HepG2 (cell line): Measurements from ENCODE around the gene PPP1R9B. TPM values are rescaled to one million over a fixed set of nuclear protein-coding genes. Genes with fewer than 3 reads are reported as not detected.

Source experiments
- ATAC-seq: fragments of 200-7000 bp; cut with Tn5 transposase; 3 replicates; pipeline ENCODE4 v1.9.1; 2020; ENCODE audit warnings: mild to moderate bottlenecking, moderate library complexity
- BruUV-seq: library from RNA; stranded (reverse); fragments of 400-500 nt; replicated peaks from 2 replicates; lab custom pipeline; 2021; lab: Mats Ljungman, UMichigan
- CTCF ChIA-PET: fragments of 300-600 bp; formaldehyde crosslinking; extraction: SDS; loops from one replicate; lab custom pipeline; 2021; ENCODE audit warnings: low total read pairs, inconsistent platforms, low intra/inter-chr PET ratio; lab: Yijun Ruan, JAX
- POLR2A ChIA-PET: fragments of 350-600 bp; sonication (Branson Sonifier 250); formaldehyde crosslinking; loops from one replicate; lab custom pipeline; 2020; ENCODE audit warnings: antibody characterized with exemption, inconsistent platforms; lab: Yijun Ruan, JAX
- DNase-seq: peaks from one replicate; pipeline ENCODE4 v3.0.0-alpha.2; 2015; ENCODE audit warnings: low spot score
- FAIRE-seq: peaks from 3 replicates; lab custom pipeline; 2011; peaks lifted over from hg19 to GRCh38; lab: Jason Lieb, UNC
- H2AFZ ChIP-seq: one replicate; pipeline ENCODE4 v1.6.1; 2011; ENCODE audit warnings: low read length, inconsistent platforms
- H3K27ac ChIP-seq: fragments of 300-600 bp; 3 replicates; pipeline ENCODE4 v1.8.0; 2011; ENCODE audit warnings: mixed run types, mild to moderate bottlenecking, mixed read lengths, low read length, inconsistent platforms; ENCODE audit not compliant: insufficient read depth; ENCODE audit errors: extremely low read length
- H3K27me3 ChIP-seq, 2 experiments: fragments of 200-600 bp in 1 of 2; 2 replicates in 1 of 2; 3 replicates in 1 of 2; pipeline versions ENCODE4 v1.6.0 to v1.8.0; 2011; ENCODE audit warnings: low read length in 2 of 2, mild to moderate bottlenecking in 2 of 2, moderate library complexity in 2 of 2, inconsistent platforms in 1 of 2; ENCODE audit not compliant: insufficient read depth in 2 of 2, control insufficient read depth in 1 of 2
- H3K36me3 ChIP-seq, 2 experiments: fragments of 200-600 bp in 1 of 2; replicated peaks in 1 of 2; 2 replicates in 1 of 2; 3 replicates in 1 of 2; pipeline versions ENCODE4 v1.5.1 to v1.8.0; 2011; ENCODE audit warnings: low read length in 2 of 2, inconsistent platforms in 1 of 2; ENCODE audit not compliant: insufficient read depth in 2 of 2, control insufficient read depth in 1 of 2
- H3K4me1 ChIP-seq: 2 replicates; pipeline ENCODE4 v1.5.1; 2012; ENCODE audit warnings: low read length, inconsistent platforms; ENCODE audit not compliant: insufficient read depth
- H3K4me2 ChIP-seq: 2 replicates; pipeline ENCODE4 v1.6.0; 2011; ENCODE audit warnings: low read depth, low read length, inconsistent platforms
- H3K4me3 ChIP-seq, 3 experiments: fragments of 200-600 bp in 1 of 3; sonication (generic), shearing (Covaris generic) in 1 of 3; replicated peaks in 1 of 3; 2 replicates each; pipeline ENCODE4 v1.5.1; 2011 to 2016; ENCODE audit warnings: low read length in 3 of 3, inconsistent platforms in 2 of 3, low read depth in 2 of 3, mild to moderate bottlenecking in 2 of 3, control low read depth in 1 of 3, mixed read lengths in 1 of 3; ENCODE audit not compliant: insufficient read depth in 1 of 3
- H3K79me2 ChIP-seq: one replicate; pipeline ENCODE4 v1.6.1; 2011; ENCODE audit warnings: low read length, inconsistent platforms; ENCODE audit not compliant: insufficient read depth
- H3K9ac ChIP-seq: 2 replicates; pipeline ENCODE4 v1.6.0; 2011; ENCODE audit warnings: mild to moderate bottlenecking, low read depth, low read length, inconsistent platforms; ENCODE audit not compliant: insufficient read depth
- H3K9me3 ChIP-seq: 2 replicates; pipeline ENCODE4 v1.5.1; 2012; ENCODE audit warnings: mild to moderate bottlenecking, low read length
- H4K20me1 ChIP-seq: 2 replicates; pipeline ENCODE4 v1.6.0; 2011; ENCODE audit warnings: inconsistent platforms, mild to moderate bottlenecking, low read length, moderate library complexity; ENCODE audit not compliant: insufficient read depth
- CC2D1A ChIP-seq: sonication (generic); formaldehyde crosslinking; IDR thresholded peaks from 2 replicates; pipeline ENCODE4 v1.8.1; 2023; ENCODE audit warnings: mild to moderate bottlenecking, missing genetic modification reagents
- GABPA ChIP-seq, 2 experiments: IDR thresholded peaks; 2 replicates each; pipeline ENCODE4 v1.6.1; 2011 to 2016; ENCODE audit warnings: low read depth in 2 of 2, low read length in 1 of 2, missing biosample characterization in 1 of 2, missing genetic modification characterization in 1 of 2
- IKZF1 ChIP-seq: fragments of 450-650 bp; IDR thresholded peaks from 2 replicates; pipeline ENCODE4 v1.7.1; 2016
- KAT2B ChIP-seq: fragments of 150-350 bp; IDR thresholded peaks from 2 replicates; pipeline ENCODE4 v1.6.1; 2014; ENCODE audit warnings: low read depth, low read length, borderline replicate concordance
- KLF6 ChIP-seq: IDR thresholded peaks from 2 replicates; pipeline ENCODE4 v1.8.0; 2016; ENCODE audit warnings: missing biosample characterization, missing genetic modification reagents
- RFXANK ChIP-seq: IDR thresholded peaks from 2 replicates; pipeline ENCODE4 v1.6.1; 2016
- SMAD3 ChIP-seq: sonication (generic); formaldehyde crosslinking; IDR thresholded peaks from 2 replicates; pipeline ENCODE4 v1.4.0; 2020; ENCODE audit warnings: missing genetic modification reagents
- SRSF9 ChIP-seq: fragments of 200-400 bp; formaldehyde crosslinking; IDR thresholded peaks from 2 replicates; pipeline ENCODE4 v1.6.1; 2018; ENCODE audit warnings: borderline replicate concordance, mild to moderate bottlenecking, low read depth, low read length; ENCODE audit not compliant: insufficient read depth, poor library complexity, severe bottlenecking
- SUZ12 ChIP-seq: fragments of 150-350 bp; IDR thresholded peaks from 2 replicates; pipeline ENCODE4 v1.6.1; 2014; ENCODE audit warnings: low read depth, low read length
- ZNF564 ChIP-seq: sonication (generic); formaldehyde crosslinking; IDR thresholded peaks from 2 replicates; pipeline ENCODE4 v1.8.1; 2023; ENCODE audit warnings: mild to moderate bottlenecking, missing genetic modification reagents
- ZNF737 ChIP-seq: sonication (generic); formaldehyde crosslinking; IDR thresholded peaks from 2 replicates; pipeline ENCODE4 v1.5.0; 2020; ENCODE audit warnings: missing genetic modification reagents, mild to moderate bottlenecking, borderline replicate concordance
- ZNF850 ChIP-seq: sonication (generic); formaldehyde crosslinking; conservative IDR thresholded peaks from 2 replicates; pipeline ENCODE4 v1.9.0; 2021; ENCODE audit warnings: mild to moderate bottlenecking, missing genetic modification reagents
- ZZZ3 ChIP-seq: sonication (generic); formaldehyde crosslinking; IDR thresholded peaks from 2 replicates; pipeline ENCODE4 v1.4.0; 2020; ENCODE audit warnings: missing genetic modification reagents, mild to moderate bottlenecking, borderline replicate concordance
- WGBS: methylation state at CpG from one replicate; pipeline ENCODE4 v1.1.6; 2017; ENCODE audit warnings: low lambda C conversion rate; 5-methylcytosine and 5-hydroxymethylcytosine counted together
- in situ Hi-C: cut with HindIII; loops from 2 replicates; pipeline ENCODE4 v1.10.0; 2017; ENCODE audit warnings: low pct_unique_long_range_greater_than_20kb; ENCODE audit not compliant: extremely low pct_ligation_motif_present
- intact Hi-C: fragments of 100-400 bp; cut with micrococcal nuclease; formaldehyde crosslinking; loops from one replicate; pipeline ENCODE4 v1.10.0; 2022; ENCODE audit not compliant: unreplicated experiment
- polyA plus RNA-seq, 8 experiments: library from polyadenylated mRNA; depleted of rRNA in 3 of 8; stranded (reverse) in 7 of 8; unstranded in 1 of 8; fragments of >200 nt; fragmentation: Illumina TruSeq in 4 of 8; extraction: Trizol in 4 of 8; gene quantifications; 2 replicates each; pipeline versions ENCODE4 v1.2.1 to v1.2.3, GENCODE V29; 2011 to 2016; ENCODE audit warnings: low read depth in 4 of 8, missing spikeins in 1 of 8, mixed read lengths in 1 of 8; ENCODE audit not compliant: insufficient read depth in 1 of 8
- total RNA-seq, 5 experiments: library from RNA; depleted of rRNA; stranded (reverse); fragments of >200 nt; fragmentation: Illumina TruSeq; extraction: Trizol; gene quantifications; 2 replicates each; pipeline ENCODE4 v1.2.3, GENCODE V29; 2016; ENCODE audit warnings: low read depth in 1 of 5
- TF ChIP-seq, protein P1 (sequence below): sonication (generic); formaldehyde crosslinking; IDR thresholded peaks from 2 replicates; pipeline ENCODE4 v1.4.0; 2020; ENCODE audit warnings: missing genetic modification reagents
- TF ChIP-seq, protein P2 (sequence below): sonication (generic); formaldehyde crosslinking; IDR thresholded peaks from 2 replicates; pipeline ENCODE4 v1.4.0; 2020; ENCODE audit warnings: missing genetic modification reagents, mild to moderate bottlenecking, borderline replicate concordance

The PPP1R9B gene
- total and polyA plus RNA-seq, 2 of the 13 experiments (the other 11 are each of a cell fraction or from before 2014, with no cell fraction given) = 9.4 to 15.8 TPM

DNA sequence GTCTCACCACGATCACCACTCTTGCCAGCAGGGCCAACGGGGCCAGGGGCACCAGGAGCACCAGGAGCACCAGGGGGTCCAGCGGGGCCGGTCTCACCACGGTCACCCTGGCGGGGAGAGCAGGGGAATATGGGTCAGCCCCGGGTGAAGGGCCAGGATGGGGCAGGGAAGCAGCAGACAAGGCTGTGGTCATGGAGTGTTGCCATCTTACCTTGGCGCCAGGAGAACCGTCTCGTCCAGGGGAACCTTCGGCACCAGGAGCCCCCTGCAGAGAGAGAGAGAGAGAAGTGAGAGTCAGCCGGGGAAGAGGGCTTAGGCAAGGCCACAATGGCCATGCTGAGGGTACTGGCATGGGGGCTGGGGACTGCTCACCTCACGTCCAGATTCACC is 38.0 kb upstream of the PPP1R9B start:
- no peaks in the 10 kb centered on the region for H3K36me3 ChIP-seq
- intact Hi-C loops (no loop called here), in situ Hi-C loops (no loop called here)
- H2AFZ ChIP-seq = no peak overlapping the region
- no peaks in the 10 kb centered on the region for H3K79me2 ChIP-seq
- DNase-seq (no peak), FAIRE-seq (no peak), ATAC-seq (no peak)
- no TSS peak for BruUV-seq
- H4K20me1 ChIP-seq = no peaks in the 10 kb centered on the region
- H3K4me1 ChIP-seq = no peaks in the 10 kb centered on the region
- no peaks in the 10 kb centered on the region for H3K9me3 ChIP-seq
- no peak overlapping the region for H3K27ac ChIP-seq
- POLR2A ChIA-PET = no interaction called here
- whole genome bisulfite sequencing = 23% methylated on average over 3 of the region's 13 CpGs
- no peak overlapping the region for H3K9ac ChIP-seq
- CTCF ChIA-PET = no interaction called here
- peaks cover 21 to 90% of the 10 kb centered on the region in 2 experiments for H3K27me3 ChIP-seq
- H3K4me3 ChIP-seq = no peak overlapping the region
- TF ChIP-seq KAT2B = no peak
- no peak for TF ChIP-seq CC2D1A (CRISPR knock-in tag)
- TF ChIP-seq ZNF850 = no peak
- no peak for TF ChIP-seq SUZ12
- TF ChIP-seq SRSF9 = no peak
- TF ChIP-seq IKZF1 = no peak
- no peak for TF ChIP-seq SMAD3 (CRISPR knock-in tag)
- no peak for TF ChIP-seq ZNF737 (CRISPR knock-in tag)
- no peak for TF ChIP-seq KLF6 (CRISPR knock-in tag)
- TF ChIP-seq, protein P1, sequence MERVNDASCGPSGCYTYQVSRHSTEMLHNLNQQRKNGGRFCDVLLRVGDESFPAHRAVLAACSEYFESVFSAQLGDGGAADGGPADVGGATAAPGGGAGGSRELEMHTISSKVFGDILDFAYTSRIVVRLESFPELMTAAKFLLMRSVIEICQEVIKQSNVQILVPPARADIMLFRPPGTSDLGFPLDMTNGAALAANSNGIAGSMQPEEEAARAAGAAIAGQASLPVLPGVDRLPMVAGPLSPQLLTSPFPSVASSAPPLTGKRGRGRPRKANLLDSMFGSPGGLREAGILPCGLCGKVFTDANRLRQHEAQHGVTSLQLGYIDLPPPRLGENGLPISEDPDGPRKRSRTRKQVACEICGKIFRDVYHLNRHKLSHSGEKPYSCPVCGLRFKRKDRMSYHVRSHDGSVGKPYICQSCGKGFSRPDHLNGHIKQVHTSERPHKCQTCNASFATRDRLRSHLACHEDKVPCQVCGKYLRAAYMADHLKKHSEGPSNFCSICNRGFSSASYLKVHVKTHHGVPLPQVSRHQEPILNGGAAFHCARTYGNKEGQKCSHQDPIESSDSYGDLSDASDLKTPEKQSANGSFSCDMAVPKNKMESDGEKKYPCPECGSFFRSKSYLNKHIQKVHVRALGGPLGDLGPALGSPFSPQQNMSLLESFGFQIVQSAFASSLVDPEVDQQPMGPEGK = no peak
- no peak for TF ChIP-seq RFXANK (CRISPR knock-in tag)
- no peak for TF ChIP-seq ZNF564 (CRISPR knock-in tag)
- no peak for TF ChIP-seq ZZZ3 (CRISPR knock-in tag)
- TF ChIP-seq, protein P2, sequence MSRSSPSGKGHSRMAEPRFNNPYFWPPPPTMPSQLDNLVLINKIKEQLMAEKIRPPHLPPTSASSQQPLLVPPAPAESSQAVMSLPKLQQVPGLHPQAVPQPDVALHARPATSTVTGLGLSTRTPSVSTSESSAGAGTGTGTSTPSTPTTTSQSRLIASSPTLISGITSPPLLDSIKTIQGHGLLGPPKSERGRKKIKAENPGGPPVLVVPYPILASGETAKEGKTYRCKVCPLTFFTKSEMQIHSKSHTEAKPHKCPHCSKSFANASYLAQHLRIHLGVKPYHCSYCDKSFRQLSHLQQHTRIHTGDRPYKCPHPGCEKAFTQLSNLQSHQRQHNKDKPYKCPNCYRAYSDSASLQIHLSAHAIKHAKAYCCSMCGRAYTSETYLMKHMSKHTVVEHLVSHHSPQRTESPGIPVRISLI (CRISPR knock-in tag) = no peak
- TF ChIP-seq GABPA (IDR thresholded peaks at IDR 0.05; ENCODE audit: low read depth, low read length) = no peak
- no peak for TF ChIP-seq GABPA (CRISPR knock-in tag; IDR thresholded peaks at IDR 0.05; ENCODE audit: low read depth)
- TF ChIP-seq, all 625 proteins: peak for 0
- no peak overlapping the region for H3K4me2 ChIP-seq
